Nephron (organoid): ENCODE data around the gene DNAL1.
A peak's percentile ranks its signal among the peaks of the same experiment; 100 is the strongest.
"Not testable (repeated sequence)": the region's sequence is repeated elsewhere in the genome, so short reads cannot be mapped to it uniquely, and the experiment has no call there.

Experiments used
- H3K27ac Mint-ChIP-seq, 3 experiments: 2 replicates each; pipeline ENCODE4 v1.8.0; 2020; ENCODE audit warnings: mixed read lengths in 3 of 3, mild to moderate bottlenecking in 2 of 3, moderate library complexity in 1 of 3
- H3K27me3 Mint-ChIP-seq: 2 replicates; pipeline ENCODE4 v1.8.0; 2021; ENCODE audit warnings: low read depth, mild to moderate bottlenecking, moderate library complexity, mixed read lengths
- H3K36me3 Mint-ChIP-seq: 2 replicates; pipeline ENCODE4 v1.8.0; 2020; ENCODE audit warnings: low read depth, mixed read lengths
- H3K4me1 Mint-ChIP-seq: 2 replicates; pipeline ENCODE4 v1.8.0; 2020; ENCODE audit warnings: mixed read lengths
- H3K4me3 Mint-ChIP-seq, 3 experiments: 2 replicates each; pipeline ENCODE4 v1.8.0; 2020; ENCODE audit warnings: mild to moderate bottlenecking in 3 of 3, mixed read lengths in 3 of 3, moderate library complexity in 2 of 3
- H3K9me3 Mint-ChIP-seq: 2 replicates; pipeline ENCODE4 v1.8.0; 2020; ENCODE audit warnings: mixed read lengths
- TF ChIP-seq, protein P1 (sequence below), 3 experiments: fragments of 200-600 bp; sonication (generic); IDR thresholded peaks; one replicate each; pipeline ENCODE4 v1.5.0; 2021; ENCODE audit warnings: antibody characterized with exemption in 3 of 3; ENCODE audit not compliant: unreplicated experiment in 3 of 3

Gene DNAL1

DNA sequence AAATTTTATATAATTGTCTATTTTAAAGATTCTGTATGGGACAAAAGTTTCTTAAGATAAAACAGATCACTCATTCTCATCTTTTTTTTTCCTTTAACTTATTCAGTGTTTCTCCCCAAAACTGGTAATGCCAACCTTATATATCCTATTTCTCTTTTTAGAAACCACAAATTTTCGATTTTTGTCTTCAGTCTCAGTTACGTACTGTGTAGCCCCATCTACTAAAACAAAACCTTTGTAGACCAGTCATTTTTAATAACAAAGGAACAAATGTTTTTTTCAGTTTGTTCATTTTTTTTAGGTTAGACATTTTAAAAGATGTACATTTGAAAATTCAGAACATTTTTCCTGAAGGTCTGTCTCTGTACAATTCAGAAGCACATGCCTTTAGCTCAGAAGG, 51.2 kb downstream of the DNAL1 start:
- H3K4me3 Mint-ChIP-seq = no peak overlapping the region
- TF ChIP-seq, protein P1, sequence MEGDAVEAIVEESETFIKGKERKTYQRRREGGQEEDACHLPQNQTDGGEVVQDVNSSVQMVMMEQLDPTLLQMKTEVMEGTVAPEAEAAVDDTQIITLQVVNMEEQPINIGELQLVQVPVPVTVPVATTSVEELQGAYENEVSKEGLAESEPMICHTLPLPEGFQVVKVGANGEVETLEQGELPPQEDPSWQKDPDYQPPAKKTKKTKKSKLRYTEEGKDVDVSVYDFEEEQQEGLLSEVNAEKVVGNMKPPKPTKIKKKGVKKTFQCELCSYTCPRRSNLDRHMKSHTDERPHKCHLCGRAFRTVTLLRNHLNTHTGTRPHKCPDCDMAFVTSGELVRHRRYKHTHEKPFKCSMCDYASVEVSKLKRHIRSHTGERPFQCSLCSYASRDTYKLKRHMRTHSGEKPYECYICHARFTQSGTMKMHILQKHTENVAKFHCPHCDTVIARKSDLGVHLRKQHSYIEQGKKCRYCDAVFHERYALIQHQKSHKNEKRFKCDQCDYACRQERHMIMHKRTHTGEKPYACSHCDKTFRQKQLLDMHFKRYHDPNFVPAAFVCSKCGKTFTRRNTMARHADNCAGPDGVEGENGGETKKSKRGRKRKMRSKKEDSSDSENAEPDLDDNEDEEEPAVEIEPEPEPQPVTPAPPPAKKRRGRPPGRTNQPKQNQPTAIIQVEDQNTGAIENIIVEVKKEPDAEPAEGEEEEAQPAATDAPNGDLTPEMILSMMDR (IDR thresholded peaks at IDR 0.05; ENCODE audit: unreplicated experiment in 3 of 3) = no peak
- H3K4me1 Mint-ChIP-seq = no peaks in the 10 kb centered on the region
- no peaks in the 10 kb centered on the region for H3K27me3 Mint-ChIP-seq
- no peaks in the 10 kb centered on the region for H3K9me3 Mint-ChIP-seq
- H3K36me3 Mint-ChIP-seq = peaks cover 28% of the 10 kb centered on the region
- no peak overlapping the region for H3K27ac Mint-ChIP-seq

DNA sequence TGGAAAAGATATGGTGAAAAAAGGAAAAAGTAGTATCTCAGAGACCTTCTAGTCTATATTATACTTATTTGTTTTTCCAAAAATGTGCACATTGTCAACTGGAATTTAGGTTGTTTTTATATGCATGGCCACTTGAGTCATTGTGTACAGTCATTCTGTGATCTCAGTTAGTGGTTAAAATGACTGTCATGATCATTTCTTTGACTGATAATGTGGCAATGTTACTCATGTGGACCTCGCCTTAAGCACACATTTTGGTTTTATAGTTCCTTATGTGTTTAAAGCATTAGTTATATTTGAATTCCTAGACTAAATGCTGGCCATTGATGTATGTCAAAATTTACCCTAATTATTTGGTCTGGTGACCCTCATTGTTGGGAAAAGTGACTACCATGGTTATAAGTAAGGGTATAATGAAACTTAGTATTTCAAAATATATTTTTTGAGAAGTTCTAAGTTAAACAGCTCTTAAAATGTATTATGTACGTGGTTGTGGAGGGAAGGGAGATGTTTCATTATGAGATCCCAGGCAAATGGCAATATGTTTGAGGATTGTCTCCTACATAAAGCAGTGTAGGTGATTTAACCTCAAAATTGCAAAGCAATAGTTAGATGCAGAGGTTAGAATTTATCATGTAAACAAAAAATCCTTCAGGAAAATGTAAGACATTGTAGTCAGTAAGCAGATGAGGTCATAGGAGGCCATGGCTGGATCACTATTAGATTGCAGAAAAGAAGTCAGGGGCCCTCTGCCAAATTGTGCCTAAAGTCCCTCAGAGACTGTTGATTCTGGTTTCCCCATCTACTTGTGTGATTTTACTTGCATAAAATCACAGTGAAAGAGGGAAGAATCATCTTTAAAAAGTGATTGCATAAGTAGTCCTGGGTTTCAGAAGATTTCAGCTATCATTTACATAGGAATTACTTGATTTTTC, 51.9 kb downstream of the DNAL1 start:
- Mint-ChIP-seq H3K9me3 (no peaks in the 10 kb centered on the region), H3K36me3 (peaks cover 28% of the 10 kb centered on the region), H3K4me3 (no peak overlapping the region), H3K27ac (no peak overlapping the region), H3K4me1 (no peaks in the 10 kb centered on the region), H3K27me3 (no peaks in the 10 kb centered on the region)
- TF ChIP-seq, protein P1 (IDR thresholded peaks at IDR 0.05; ENCODE audit: unreplicated experiment in 3 of 3) = no peak

DNA sequence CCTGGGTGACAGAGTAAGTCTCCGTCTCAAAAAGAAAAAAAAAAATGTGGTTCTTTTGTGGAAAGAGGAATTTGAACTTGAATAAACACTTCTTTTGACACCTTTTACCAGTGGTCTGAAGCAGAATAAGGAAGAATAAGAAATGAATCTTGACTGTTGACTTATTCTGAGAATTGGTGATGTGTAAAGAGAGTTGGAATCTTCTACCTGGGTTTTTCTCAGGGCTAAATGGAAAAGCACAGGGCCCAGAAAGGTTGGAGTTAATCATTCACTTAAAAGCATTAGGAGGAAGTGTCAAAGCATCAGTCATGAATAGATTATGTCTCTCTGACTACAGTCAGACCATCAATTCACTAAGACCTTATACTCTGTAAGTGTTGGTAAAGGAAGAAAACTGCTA, 55.5 kb downstream of the DNAL1 start:
- Mint-ChIP-seq H3K27ac (peak overlapping the region in 1 of 3 experiments; percentile 52), H3K9me3 (no peaks in the 10 kb centered on the region), H3K4me3 (no peak overlapping the region), H3K36me3 (peaks cover 33% of the 10 kb centered on the region), H3K27me3 (no peaks in the 10 kb centered on the region), H3K4me1 (no peaks in the 10 kb centered on the region)
- TF ChIP-seq, protein P1 (IDR thresholded peaks at IDR 0.05; ENCODE audit: unreplicated experiment in 3 of 3) = no peak

DNA sequence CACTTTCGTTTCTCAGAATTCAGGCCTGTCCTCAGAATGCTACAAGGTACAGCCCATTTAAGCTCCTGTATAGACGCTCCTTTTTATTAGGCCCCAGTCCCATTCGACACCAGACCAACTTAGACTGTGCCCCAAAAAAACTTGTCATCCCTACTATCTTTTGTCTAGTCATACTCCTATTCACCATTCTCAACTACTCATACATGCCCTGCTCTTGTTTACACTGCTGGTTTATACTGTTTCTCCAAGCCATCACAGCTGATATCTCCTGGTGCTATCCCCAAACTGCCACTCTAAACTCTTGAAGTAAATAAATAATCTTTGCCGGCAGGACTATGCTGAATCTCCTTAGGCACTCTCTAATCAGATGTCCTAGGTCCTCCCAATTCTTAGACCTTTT, 63.3 kb downstream of the DNAL1 start:
- not testable (repeated sequence) for H3K27me3 Mint-ChIP-seq, H3K27ac Mint-ChIP-seq, H3K4me3 Mint-ChIP-seq, H3K9me3 Mint-ChIP-seq
- Mint-ChIP-seq H3K4me1 (peaks cover 12% of the 10 kb centered on the region), H3K36me3 (peaks cover 30% of the 10 kb centered on the region)

DNA sequence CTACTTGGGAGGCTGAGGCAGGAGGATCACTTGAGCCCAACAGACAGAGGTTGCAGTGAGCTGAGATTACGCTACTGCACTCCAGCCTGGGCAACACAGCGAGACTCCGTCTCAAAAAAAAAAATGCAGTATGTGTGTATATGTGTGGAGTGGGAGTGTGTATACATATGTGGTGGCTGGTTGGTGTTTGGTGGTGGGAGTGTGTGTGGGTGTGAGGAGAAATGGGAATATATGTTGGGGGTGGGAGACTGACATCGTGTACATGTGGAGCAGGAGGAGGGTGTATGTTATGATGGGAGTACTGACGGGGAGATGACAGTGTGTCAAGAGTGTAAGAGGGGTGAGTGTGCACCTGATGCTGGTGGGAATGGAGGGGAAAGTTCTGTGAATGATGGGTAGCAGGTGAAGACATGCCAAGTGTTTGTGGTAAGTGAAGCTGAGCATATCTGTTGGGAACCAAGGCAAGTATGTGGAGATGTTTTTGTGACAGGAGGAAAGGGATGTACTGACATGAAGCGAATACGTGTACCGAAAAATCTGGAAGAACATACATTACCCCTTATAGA, 65.2 kb downstream of the DNAL1 start:
- Mint-ChIP-seq H3K4me3 (peak overlapping the region; percentile 42 to 79 (median 56)), H3K9me3 (no peaks in the 10 kb centered on the region), H3K27me3 (no peaks in the 10 kb centered on the region), H3K27ac (peak overlapping the region in 1 of 3 experiments; percentile 16), H3K4me1 (peaks cover 17% of the 10 kb centered on the region), H3K36me3 (peaks cover 12% of the 10 kb centered on the region)
- TF ChIP-seq, protein P1 (IDR thresholded peaks at IDR 0.05; ENCODE audit: unreplicated experiment in 3 of 3) = no peak

DNA sequence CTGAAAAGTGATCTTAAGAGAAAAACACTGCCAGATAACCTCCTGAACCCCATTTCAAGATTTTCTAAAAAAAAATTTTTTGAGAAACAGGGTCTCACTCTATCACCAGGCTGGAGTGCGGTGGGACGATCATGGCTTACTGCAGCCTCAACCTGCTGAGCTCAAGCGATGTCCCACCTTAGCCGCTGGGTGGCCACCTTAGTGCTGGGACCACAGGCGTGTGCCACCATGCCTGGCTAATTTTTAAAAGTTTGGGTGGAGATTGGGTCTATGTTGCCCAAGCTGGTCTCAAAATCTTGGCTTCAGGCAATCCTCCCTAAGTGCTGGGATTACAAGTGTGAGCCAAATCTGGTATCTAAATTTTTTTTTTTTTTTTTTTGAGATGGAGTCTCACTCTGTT, 66.0 kb downstream of the DNAL1 start:
- H3K4me1 Mint-ChIP-seq = peaks cover 22% of the 10 kb centered on the region
- H3K27me3 Mint-ChIP-seq = no peaks in the 10 kb centered on the region
- H3K36me3 Mint-ChIP-seq = peaks cover 13% of the 10 kb centered on the region
- H3K9me3 Mint-ChIP-seq = no peaks in the 10 kb centered on the region
- H3K4me3 Mint-ChIP-seq = peak overlapping the region in 2 of 3 experiments; percentile 18 to 23
- TF ChIP-seq, protein P1 (IDR thresholded peaks at IDR 0.05; ENCODE audit: unreplicated experiment in 3 of 3) = no peak
- H3K27ac Mint-ChIP-seq = no peak overlapping the region
